Bronchial epithelial cell (primary cell): ENCODE data around the gene DUSP16. TPM values are rescaled to one million over a fixed set of nuclear protein-coding genes. Genes with fewer than 3 reads are reported as not detected.
A peak's percentile ranks its signal among the peaks of the same experiment; 100 is the strongest.

Experiments used
- DNase-seq: peaks from one replicate; pipeline ENCODE4 v3.0.0-alpha.2; 2010; ENCODE audit warnings: low read depth
- FAIRE-seq: peaks from 2 replicates; lab custom pipeline; 2011; peaks lifted over from hg19 to GRCh38; lab: Jason Lieb, UNC
- H3K27me3 ChIP-seq: 2 replicates; pipeline ENCODE4 v1.5.1; 2011; ENCODE audit warnings: low read length; ENCODE audit not compliant: control insufficient read depth, insufficient read depth
- H3K36me3 ChIP-seq: 2 replicates; pipeline ENCODE4 v1.5.1; 2011; ENCODE audit warnings: low read length; ENCODE audit not compliant: control insufficient read depth, insufficient read depth
- H3K4me3 ChIP-seq: 2 replicates; pipeline ENCODE4 v1.5.1; 2011; ENCODE audit warnings: mild to moderate bottlenecking, low read depth, low read length, control low read depth
- total RNA-seq: library from RNA; depleted of rRNA; stranded (reverse); fragments of >200 nt; gene quantifications from 2 replicates; pipeline ENCODE4 v1.2.1, GENCODE V29; 2014
- TF ChIP-seq, protein P1 (sequence below): IDR thresholded peaks from 2 replicates; pipeline ENCODE4 v1.5.1; 2011; ENCODE audit warnings: mild to moderate bottlenecking, moderate library complexity, low read length, control low read depth, inconsistent platforms; ENCODE audit not compliant: insufficient read depth, severe bottlenecking

The DUSP16 gene
- total RNA-seq, 1 donor from 2014 or later = 14.2 TPM

DNA sequence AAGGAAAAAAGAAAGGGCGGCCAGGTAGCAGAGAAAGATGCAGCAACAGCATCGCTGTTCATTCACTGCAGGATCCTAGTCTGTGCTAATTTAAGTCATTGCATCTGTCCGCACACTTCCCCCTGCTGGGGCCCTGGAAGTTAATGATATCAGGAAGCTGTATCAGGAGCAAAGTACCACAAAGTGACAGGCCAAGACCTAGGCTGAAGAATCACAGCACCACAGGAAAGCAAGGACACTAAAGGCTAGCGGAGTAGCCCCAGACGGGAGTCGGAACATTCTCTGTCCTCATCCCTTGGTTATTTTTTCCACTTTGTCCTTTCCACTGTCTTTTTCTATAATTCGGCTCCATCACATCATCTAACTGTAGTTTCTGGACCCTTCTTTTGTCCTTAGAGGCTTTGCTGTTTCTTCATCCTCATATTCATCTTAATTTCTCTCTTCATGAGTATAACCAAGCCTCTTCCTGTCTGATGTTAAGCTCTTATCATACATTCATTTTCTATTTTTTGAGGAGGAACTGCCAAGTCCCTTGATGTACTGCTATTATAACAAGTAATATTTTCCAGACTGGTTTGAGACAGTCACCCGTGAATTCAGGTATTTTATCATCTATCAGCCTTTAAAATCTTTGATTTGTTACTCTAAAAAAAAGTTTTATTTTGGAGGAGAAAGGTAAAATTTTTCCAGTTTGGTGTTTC, 28.3 kb downstream of the DUSP16 start:
- TF ChIP-seq, protein P1, sequence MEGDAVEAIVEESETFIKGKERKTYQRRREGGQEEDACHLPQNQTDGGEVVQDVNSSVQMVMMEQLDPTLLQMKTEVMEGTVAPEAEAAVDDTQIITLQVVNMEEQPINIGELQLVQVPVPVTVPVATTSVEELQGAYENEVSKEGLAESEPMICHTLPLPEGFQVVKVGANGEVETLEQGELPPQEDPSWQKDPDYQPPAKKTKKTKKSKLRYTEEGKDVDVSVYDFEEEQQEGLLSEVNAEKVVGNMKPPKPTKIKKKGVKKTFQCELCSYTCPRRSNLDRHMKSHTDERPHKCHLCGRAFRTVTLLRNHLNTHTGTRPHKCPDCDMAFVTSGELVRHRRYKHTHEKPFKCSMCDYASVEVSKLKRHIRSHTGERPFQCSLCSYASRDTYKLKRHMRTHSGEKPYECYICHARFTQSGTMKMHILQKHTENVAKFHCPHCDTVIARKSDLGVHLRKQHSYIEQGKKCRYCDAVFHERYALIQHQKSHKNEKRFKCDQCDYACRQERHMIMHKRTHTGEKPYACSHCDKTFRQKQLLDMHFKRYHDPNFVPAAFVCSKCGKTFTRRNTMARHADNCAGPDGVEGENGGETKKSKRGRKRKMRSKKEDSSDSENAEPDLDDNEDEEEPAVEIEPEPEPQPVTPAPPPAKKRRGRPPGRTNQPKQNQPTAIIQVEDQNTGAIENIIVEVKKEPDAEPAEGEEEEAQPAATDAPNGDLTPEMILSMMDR = no peak
- no peak overlapping the region for H3K4me3 ChIP-seq
- no peak for FAIRE-seq
- no peaks in the 10 kb centered on the region for H3K27me3 ChIP-seq
- H3K36me3 ChIP-seq = no peaks in the 10 kb centered on the region
- DNase-seq = no peak

DNA sequence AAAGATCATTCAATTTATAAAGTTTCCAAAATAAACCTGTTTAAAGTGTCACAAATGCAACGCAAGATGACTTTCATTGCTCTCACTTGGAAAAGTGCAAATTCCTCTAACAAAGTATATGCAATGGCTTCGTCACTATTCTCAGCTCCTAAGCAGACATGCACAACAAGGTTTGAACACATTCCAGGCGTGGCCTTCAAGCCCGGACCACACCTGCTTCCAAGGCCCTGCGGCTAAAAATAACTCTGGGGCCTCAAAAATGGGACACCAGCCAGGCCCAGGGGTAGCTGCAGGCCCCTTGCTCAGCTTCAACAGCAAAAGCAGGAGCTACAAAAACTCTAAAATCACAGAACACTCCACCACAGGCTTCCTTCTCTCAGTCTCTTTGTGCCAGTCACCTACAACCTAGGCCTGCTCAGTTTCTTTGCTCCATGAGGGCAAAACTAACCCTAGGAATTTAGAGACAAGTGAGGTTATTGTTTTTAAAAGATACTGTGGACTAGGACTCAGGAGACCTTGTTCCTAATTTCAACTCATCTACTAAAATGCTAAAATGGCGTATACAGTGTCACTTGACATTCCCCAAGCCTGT, 29.3 kb downstream of the DUSP16 start:
- Histone ChIP-seq H3K27me3 (no peaks in the 10 kb centered on the region), H3K4me3 (no peak overlapping the region), H3K36me3 (no peaks in the 10 kb centered on the region)
- TF ChIP-seq, protein P1 = no peak
- no peak for FAIRE-seq
- peak; percentile 83 for DNase-seq

DNA sequence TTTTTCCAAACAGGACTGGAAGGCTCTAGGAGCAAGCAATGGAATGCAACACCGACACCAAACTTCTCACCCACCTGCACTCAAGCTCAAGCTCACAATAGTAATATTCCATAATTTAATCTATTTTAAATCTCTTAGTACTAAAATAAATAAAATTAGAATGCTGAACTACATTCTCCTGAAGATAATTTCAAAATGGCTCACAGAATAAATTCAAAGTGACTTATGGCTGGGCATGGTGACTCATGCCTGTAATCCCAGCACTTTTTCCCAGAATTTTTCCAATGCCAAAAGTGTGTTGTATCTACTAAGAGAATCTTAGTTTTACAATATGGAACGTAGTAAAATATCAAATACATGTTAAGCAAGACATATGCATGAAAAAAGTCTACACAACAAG, 31.5 kb downstream of the DUSP16 start:
- Histone ChIP-seq H3K27me3 (no peaks in the 10 kb centered on the region), H3K4me3 (no peak overlapping the region), H3K36me3 (no peaks in the 10 kb centered on the region)
- DNase-seq (no peak), FAIRE-seq (no peak)
- TF ChIP-seq, protein P1 = no peak

DNA sequence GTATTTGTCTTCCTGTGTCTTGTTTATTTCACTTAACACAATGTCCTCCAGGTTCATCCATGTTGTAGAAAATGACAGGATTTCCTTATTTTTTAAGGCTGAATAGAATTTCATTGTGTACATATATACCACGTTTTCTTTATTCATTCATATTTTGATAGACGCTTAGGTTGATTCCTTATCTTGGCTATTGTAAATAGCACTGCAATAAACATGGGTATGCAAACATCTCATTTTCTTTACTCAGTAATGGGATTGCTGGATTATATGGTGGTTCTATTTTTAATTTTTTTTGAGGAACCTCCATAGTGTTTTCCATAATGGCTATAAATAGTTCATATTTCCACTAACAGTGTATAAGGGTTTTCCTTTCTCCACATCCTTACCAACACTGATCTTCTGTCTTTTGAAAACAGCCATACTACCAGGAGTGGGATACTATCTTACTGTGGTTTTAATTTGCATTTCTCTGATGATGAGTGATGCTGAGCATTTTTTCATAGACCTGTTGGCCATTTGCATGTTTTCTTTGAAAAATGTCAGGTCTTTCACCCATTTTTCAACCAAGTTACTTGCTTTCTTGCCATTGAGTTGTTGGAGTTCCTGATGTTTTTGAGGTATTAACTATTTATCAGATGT, 32.8 kb downstream of the DUSP16 start:
- DNase-seq (no peak), FAIRE-seq (no peak)
- H3K27me3 ChIP-seq = no peaks in the 10 kb centered on the region
- TF ChIP-seq, protein P1 = no peak
- no peak overlapping the region for H3K4me3 ChIP-seq
- H3K36me3 ChIP-seq = no peaks in the 10 kb centered on the region

DNA sequence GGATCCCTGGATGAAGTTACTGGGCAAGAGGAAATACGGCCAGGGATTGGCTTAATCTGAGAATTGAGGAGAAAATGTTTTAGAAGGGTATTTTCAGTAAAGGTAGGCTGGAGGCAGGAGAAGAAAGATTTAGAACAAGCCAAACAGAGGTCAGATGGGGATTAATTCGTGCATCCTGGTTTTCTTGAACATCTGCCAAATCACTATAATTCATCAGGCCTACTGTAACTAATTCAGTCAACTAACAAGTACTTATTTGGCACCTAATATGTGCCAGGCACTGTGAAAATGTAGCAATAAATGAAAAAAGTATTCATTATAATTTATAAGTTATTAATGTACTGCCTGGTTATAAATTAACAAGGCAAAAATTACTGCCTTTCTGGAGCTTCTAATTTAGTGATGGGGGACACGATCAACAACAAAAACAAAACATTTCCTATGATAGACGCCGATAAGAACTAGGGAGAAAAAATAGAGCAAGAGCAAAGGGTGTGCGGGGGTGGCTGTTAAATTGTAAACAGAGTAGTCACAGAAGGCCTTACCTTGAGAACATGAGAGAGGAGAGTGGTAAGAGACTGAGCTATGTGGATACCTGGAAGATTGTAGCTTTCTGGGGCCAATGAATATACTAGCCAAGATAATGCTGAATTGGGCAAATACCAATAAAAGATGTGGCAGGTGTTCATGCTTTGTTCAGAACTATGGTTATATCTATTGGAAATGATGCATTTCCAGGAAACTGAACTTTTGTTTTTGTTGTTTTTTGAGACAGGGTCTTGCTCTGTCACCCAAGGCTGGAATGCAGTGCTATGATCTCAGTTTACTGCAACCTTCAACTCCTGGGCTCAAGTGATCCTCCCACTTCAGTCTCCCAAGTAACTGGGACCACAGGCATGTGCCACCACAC, 34.0 kb downstream of the DUSP16 start:
- FAIRE-seq (no peak), DNase-seq (no peak)
- TF ChIP-seq, protein P1 = no peak
- H3K27me3 ChIP-seq = no peaks in the 10 kb centered on the region
- H3K4me3 ChIP-seq = no peak overlapping the region
- no peaks in the 10 kb centered on the region for H3K36me3 ChIP-seq
